Ramos (cell line): ENCODE results near the gene GNPTG.

Experiments
- in situ Hi-C: fragments of 300-500 bp; cut with MboI; formaldehyde crosslinking; loops from one replicate; pipeline ENCODE4 v1.14.3; 2022; ENCODE audit warnings: low sequenced_read_pairs; ENCODE audit not compliant: unreplicated experiment

GNPTG gene

DNA sequence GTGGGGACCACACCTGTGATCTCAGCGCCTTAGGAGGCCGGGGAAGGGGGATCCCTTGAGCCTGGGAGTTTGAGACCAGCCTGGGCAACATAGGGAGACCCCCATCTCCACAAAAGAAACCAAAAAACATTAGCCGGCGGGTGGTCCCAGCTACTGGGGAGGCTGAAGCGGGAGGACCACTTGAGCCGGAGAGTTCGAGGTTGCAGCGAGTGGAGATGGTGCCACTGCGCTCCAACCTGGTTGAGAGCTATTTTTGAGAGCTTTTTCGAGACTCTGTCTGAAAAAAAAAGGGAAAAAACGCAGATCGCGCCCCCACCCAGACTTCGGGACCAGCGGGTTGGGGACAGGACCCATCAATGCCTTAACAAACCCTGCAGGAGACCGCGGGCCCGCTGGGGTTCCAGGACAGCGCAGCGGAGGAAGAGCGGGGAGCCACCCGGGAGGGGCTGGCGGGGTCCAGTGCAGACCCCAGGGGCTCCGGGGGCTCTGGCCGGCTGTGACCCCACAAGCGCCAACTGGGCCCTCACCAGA lies 19.0 kb upstream of the GNPTG start:
- in situ Hi-C loops, result no loop called here

DNA sequence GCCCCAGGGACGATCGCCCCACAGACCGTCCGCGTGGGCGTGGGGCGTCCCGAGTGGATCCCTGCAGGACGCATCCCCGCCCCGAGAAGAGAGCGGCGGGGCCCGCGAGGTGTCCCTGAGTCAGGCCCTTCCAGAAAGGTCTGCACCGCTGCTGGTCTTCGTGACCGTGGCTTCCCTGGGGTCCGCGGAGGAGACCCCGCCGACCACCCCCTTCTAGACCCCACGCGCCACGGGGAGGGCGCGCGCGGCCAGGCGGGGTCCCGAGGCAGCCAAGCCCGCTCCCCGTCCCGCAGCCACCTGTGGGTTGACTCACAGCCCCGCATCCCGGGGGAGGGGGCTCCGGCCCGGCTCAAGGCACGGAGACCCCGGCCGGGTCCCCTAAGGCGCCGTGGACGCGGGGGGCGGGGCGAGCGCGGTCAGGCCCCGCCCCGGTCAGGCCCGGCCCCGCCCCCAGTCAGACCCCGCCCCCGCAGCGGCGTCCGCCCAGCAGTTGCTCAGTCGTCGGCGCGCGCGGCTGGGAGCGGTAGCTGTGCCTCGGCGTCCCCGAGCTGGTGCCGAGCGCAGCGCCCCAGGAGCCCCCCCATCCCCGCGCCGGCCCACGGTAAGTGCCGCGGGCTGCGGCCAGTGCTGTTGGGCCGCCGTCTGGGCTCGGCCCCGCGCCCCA lies 18.4 kb upstream of the GNPTG start, which contains the start of gene BAIAP3:
Gene BAIAP3, plus strand, starts transcription at position 497 of the 664 bp plus-strand sequence. CDS start 4,905 bp downstream, outside the sequence.
- in situ Hi-C loops, result no loop called here

DNA sequence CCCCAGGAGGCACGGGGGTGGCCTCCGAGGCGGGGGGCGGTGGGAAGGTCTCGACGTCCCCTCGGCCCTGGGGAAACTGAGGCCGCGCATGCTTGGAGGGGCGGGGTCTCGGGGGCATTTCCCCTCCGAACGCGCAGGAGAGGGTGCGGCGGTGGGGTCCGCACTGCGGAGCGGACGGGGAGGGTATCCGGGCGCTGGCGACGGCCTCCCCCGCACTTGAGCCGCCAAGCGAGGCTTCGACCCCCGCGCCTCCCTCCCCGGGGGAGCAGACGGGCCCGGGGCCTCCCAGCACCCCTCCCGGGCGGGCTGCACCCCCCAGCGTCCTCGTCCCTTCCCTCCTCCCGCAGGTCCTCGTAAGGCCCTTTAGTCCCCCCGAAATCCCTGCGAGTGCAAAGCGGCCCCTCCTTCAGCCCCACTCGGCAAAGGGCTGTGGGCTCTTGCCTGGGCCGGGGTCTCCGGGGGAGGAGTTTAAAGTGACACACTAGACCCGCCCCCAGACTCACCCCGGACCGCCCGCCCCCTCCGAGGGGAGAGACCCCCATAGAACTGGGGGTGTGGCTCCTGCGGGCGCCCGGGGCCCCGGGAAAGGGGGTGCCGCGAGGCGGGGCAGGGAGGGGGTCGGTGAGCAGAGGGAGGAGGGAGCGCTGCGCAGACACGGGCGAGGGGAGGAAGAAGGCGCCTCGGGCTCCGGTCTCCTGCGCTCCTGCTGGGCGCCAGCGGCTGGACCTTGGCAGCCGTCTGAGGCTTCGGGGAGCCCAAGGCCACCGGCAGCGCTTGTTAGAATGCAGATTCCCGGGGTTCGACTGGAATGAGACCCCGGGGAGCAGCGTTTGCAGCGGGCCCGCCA lies 17.7 kb upstream of the GNPTG start:
- in situ Hi-C loops, result no loop called here

DNA sequence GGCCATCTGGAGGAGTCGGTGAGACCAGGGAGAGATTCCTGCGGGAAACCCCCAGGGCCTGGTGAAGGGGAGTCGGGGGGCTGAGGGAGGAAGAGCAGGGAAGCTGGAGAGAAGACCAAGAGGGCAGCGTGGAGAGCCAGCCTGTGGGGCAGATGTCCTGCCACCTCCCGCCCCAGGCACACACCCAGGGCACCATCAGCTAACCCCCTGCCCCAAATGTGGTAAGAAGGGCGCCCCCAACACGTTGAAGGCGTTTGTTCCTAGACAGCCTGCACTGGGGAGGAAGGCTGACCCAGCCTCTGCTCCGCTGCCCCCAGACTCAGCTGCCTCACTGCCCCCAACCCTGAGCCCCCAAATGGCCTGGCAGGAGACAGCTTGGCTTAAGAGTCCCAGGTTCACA lies 17.0 kb upstream of the GNPTG start:
- in situ Hi-C loops, result no loop called here

DNA sequence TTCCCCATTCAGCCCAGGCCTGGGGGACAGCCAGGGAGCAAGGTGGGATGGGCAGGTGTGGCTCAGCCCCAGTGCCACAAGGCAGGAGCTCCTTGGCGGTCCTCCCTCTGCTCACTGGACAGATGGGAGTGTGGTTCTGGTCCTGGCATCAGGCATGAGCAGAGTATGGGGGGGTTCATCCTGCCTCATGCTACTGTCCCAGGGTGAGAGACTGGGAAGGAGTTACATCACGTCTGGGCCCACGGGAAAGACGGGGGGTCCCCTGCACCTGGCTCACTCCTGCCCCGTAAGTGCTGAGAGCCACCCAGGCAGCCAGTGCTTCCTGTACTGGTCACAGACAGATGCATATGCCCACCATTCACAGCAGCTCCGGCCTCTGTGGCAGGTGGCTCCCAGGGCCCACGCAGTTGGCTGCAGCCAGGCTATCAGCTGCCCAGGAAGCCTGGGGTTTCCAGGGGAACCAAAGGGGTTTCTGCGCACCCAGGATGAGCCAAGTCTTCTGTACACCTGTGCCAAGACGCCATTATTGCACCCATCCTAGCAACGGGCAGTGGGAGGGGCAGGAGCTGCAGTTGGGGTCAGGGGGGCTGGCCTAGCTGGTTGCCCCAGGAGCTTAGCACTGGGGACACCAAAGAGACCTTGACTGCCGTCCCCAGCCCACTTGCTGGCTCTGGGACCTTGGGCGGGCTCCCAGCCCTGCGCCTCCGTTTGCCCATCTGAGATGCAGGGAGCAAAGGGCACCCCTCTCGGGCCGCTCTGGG lies 16.3 kb upstream of the GNPTG start:
- in situ Hi-C loops, result no loop called here

DNA sequence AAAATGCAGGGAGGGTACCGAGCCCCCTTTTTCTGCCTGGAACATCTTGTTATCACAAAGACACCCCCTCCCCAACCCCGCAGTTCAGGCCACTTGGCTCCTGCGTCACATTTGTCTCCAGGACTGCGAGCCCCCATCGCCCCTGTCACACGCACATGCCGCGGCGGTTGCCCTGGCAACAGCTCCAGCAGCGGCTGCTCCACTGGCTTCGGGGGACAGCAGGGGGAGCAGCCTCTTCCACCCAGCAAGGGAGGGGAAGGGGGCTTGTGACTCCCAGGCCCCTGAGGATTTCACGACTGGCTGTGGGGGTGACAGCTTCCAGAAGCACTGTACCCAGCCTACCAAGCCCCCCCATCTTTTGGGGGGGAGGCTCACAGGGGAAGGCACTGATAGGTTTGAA lies 15.7 kb upstream of the GNPTG start:
- in situ Hi-C loops, result no loop called here

DNA sequence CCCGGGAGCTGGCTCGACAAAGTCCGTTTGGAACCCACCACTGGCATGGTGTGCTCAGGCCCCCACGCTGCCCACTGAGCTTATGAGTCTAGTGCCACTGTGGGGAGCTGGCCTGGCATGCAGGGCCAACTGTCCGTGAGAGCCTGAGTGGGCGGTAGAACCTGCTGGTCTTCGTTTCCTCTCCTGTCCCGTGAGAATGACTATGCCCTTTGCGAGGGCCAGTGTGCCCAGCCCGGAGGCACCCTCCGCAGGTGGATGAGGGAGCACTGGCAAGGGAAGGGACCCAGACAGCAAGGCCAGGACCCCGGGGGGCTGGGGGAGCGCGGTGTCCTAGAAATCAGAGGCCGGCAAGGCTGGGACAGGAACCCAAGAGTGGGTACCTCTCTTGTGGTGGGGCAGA lies 15.1 kb upstream of the GNPTG start:
- in situ Hi-C loops, result no loop called here

DNA sequence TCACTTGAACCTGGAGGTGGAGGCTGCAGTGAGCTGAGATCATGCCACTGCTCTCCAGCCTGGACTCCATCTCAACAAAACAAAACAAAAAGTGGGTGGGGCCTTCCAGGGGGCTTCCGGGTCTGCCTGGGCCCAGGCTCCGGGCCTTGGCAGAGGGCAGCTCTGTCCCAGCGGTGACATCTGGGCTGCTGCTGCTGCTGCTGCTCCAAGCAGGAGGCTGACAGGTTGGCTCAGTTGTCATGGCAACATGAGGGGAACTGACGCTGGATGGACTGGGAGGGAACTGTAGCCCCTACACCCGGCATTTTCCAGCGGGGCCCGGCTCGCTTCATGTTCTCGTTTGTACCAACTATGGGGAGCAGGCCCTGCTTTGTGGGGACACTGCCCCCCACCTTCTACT lies 14.2 kb upstream of the GNPTG start:
- in situ Hi-C loops, result no loop called here

DNA sequence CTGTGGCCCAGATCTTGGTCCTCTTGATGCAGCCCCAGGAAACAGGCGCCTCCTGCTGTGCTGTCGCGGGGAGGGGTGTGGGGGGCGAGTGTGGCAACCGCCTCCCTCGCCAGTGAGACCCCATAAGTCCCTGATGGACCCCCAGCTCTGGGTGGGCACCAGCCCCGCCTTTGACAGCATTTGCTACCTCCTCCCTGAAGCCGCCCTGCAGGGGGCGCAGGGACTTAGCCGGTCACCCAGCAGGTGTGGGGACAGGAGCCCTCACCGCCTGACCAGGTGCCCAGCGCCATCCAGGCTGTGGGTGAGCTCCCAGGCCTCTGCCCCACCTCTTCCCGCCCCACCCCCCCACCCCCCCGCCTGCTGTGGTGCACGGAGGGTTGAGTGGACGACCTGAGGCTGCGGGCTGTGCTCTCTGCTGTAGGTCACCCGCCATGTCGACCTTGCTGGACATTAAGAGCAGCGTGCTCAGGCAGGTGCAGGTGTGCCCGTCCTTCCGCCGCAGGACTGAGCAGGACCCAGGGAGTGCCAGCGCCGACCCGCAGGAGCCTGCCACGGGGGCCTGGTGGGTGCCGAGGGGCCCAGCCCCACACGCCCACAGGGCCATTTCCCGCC lies 13.5 kb upstream of the GNPTG start:
- in situ Hi-C loops, result no loop called here

DNA sequence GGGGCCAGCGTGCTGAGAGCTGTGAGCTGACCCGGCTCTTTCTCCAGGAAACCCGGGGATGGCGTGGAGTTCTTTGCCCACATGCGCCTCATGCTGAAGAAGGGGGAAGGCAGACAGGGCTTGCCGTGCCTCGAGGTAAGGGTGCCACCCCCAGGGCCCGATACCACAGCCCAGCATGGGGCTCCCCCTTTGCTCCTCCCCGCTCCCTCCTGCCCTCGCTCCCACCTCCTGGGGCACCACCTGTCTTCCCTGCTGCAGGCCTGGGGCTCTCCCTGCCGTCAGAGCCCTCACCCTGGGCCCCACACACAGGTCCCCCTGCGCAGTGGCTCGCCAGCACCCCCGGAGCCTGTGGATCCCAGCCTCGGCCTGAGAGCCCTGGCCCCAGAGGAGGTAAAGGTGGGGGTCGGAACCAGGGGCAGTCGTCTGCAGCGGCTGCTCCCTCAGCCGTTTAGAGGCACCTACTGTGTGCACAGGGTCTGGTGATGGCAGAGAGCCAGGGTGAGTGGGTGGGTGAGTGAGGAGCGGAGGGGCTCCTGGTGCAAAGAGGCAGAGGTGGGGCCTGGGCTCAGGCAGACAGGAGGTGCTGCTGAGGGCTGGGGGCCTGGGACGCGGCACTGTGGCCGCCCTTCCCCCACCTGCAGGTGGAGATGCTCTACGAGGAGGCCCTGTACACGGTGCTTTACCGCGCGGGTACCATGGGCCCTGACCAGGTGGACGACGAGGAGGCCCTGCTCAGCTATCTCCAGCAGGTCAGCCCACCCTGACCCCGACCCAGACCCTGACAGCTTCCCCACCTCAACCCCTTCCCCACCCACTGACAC lies 12.7 kb upstream of the GNPTG start:
- in situ Hi-C loops, result no loop called here

DNA sequence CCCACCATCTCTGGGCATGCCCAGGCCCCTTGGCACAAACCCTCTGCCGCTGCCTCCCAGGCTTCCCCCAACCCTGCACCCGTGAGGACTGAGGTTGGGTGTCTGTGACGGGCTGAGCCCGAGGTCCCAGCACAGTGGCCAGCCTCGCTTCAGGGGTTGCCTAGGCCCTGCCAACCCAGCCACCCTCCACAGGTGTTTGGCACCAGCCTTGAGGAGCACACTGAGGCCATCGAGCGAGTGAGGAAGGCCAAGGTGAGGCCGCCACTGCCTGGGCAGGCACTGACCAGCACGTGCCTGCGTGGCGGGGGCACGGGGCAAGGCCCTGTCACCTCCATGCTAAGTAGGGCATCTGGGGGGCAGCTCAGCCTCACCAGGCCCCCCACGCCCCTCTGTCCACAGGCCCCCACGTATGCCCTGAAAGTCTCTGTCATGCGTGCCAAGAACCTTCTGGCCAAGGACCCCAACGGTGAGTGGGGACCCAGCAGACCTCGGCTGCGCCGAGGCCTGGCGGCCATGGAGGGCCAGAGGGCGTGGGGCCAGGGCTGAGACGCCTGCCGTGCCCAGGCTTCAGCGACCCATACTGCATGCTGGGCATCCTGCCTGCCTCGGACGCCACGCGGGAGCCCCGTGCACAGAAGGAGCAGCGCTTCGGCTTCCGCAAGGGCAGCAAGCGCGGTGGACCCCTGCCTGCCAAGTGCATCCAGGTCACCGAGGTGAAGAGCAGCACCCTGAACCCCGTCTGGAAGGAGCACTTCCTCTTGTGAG lies 10.8 kb upstream of the GNPTG start:
- in situ Hi-C loops, result no loop called here

DNA sequence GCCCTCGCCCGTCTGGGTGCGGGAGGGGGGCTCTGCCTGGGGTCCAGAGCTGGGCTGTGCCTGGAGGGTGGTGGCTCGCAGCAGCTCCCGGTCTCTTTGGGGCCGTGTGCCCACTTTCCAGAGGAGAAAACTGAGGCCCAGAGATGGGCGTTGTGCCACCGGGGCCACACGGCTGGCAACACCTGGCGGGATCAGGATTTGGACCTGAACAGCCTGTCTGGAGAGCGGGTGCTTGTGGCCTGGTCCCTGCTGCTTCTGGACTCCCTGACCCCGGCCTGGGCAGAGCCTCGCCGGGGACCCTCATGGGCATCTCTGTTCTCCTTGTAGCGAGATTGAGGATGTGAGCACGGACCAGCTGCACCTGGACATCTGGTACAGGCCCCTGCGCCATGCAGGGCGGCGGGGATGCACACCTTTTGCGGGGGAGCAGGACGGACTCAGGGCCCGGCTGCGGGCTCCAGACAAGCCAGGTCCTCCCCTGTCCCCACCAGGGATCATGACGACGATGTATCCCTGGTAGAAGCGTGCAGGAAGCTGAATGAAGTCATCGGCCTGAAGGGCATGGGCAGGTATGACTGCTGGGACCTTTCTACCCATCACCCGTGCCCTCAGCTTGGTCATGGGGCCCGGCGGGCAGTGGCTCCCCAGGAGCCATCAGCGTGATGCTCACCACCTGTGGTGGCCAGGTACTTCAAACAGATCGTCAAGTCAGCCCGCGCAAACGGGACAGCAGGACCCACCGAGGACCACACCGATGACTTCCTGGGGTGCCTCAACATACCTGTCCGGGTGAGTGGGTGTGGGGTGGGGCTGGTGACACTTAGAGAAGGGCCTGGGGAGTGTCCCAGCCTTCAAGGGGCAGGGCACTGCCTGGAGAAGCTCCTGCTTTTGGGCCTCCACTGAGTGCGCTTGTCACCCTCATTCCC lies 10.0 kb upstream of the GNPTG start:
- in situ Hi-C loops, result no loop called here

DNA sequence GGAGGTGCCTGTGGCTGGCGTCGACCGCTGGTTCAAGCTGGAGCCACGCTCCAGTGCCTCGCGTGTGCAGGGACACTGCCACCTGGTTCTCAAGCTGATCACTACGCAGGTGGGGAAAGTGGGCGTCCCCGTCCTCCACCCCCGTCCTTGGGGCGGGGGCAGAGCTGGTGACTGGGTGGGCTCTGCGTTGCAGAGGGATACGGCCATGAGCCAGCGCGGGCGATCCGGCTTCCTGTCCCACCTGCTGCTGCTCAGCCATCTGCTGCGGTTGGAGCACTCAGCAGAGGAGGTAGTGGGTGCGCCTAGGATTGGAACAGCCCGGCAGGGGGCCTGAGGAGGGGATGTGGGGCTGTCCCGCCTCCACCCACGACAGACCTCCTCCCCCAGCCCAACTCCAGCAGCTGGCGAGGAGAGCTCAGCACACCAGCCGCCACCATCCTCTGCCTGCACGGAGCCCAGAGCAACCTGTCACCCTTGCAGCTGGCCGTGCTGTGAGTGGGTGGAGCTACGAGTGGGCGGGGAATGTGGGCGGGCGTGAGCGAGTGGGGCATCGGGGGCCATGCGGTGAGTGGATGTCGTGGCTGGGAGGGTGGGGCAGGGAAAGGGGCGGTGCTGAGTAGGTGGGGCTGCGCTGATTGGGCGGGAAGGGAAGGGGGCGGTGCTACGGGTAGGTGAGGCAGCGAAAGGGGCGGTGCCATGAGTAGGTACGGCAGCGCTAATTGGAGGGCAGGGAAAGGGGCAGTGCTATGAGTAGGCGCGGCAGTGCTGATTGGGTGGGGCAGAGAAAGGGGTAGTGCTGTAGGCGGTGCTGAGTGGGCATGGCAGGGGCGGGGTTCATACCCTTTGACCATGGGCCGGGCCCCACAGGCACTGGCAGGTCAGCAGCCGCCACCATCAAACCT lies 9.0 kb upstream of the GNPTG start:
- in situ Hi-C loops, result no loop called here

DNA sequence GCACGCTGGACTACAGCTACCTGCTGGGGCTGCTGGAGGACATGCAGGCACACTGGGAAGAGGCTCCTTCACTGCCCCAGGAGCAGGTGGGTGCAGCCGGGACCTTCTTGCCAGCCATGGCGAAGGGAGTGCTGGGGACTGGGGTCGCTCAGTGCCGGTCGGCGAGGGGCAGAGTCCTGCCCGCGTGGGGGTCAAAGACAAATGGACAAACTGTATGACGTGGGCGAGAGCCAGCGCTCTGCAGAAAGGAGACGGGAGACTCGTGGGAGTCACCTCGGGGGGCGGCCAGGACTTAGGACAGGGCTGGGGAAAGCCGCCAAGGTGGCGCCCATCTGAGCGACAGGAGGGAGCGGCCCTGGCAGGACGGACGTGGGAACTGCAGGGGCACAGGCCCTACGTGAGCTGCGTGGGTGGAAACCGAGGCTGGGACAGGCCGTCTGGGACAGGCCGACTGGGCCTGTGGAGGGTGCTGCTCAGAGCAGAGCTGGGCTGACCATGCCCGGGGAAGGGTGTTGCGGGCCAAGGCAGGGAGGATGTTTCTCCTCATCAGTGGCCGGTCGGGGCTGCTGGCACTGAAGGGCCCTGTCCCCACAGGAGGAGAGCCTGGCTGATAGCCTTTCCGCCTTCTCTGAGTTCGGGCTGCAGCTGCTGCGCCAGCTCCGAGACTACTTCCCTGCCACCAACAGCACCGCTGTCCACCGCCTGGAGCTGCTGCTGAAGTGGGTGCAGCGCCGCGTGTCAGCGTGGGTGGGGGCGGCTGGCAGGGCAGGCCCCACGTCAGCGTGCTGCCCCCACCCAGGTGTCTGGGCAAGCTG lies 8.1 kb upstream of the GNPTG start:
- in situ Hi-C loops, result no loop called here

DNA sequence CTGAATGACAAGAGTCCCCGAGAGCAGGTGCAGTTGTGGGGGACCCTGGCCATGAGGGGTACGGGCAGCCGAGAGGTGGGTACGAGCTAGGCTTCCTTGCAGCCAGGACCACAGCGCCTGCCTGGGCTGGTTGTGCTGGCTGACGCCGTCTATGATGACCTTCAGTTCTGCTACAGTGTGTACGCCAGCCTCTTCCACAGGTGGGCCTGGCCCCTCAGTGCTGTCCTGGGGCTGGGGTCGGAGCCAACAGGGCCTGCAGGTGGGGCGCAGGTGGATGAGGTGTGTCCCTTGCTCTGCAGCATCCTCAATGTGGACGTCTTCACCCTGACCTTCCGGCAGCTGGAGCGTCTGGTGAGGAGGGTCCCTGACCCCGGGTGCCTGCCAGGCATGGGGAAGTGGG lies 7.2 kb upstream of the GNPTG start:
- in situ Hi-C loops, result no loop called here

DNA sequence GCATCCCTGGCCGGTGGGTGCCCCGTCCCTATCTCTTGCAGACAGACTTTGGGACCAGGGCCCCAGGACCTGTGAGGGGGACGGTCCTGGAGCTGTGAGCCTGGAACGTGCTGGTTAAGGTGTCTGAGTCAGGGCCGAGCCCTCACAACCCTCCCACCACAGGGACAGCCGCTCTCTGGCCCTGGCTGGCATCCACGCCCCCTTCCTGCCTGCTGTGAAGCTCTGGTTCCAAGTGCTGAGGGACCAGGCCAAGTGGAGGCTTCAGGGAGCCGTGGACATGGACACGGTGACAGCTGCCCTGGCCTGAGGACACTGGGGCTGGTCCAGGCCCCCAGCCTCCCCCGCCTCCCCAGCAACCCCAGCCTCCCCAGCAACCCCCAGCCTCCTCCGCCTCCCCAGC lies 6.6 kb upstream of the GNPTG start:
- in situ Hi-C loops, result no loop called here
